Measurements from ENCODE around the gene SFTA2. TPM values are rescaled to one million over a fixed set of nuclear protein-coding genes. Genes with fewer than 3 reads are reported as not detected.
A peak's percentile ranks its signal among the peaks of the same experiment; 100 is the strongest.

Gene SFTA2
- total and polyA plus RNA-seq, 9 of the 15 experiments (the other 6 are each of a cell fraction or from before 2014, with no cell fraction given), result not detected

DNA sequence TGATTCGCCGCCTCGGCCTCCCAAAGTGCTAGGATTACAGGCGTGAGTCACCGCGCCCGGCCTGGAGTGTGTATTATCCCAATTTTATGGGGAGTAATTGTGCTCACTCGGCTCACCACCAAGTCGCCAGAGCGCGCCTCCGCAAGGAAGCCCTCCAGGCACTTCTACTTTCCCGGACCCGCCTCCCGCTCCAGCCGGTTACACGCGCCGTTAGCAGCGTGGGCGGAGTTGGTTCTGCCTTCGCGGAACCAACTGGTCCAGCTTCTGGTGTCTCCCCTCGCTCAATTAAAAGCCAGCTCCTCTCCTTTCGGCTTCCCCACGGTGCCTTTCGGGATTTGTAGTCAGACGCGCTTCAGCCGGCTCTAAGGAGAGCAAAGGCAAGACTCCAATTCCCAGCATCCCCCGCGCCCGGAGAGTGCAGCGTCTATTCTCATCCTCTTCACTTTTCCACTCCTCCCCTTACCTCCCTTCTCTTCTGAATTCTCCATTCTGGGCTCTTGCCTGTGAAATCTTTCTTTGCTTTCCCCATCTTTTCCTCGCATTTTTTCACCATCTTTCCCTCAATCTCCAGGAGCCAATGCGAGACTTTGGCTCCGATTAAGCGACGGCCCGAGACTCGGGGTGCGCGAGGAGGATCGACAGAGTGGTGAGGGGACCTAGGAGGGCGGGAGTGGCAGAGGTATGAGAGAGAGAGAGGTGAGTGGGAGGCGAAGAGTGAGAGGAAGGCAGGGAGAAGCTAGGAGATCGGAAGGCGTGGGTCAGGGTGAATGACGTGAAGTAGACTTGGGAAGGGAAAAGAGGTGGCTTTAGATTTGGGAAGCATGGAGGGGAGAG, 24.0 kb downstream of the SFTA2 start, which contains the start of gene GTF2H4 (continued):
- TF ChIP-seq, protein P1, sequence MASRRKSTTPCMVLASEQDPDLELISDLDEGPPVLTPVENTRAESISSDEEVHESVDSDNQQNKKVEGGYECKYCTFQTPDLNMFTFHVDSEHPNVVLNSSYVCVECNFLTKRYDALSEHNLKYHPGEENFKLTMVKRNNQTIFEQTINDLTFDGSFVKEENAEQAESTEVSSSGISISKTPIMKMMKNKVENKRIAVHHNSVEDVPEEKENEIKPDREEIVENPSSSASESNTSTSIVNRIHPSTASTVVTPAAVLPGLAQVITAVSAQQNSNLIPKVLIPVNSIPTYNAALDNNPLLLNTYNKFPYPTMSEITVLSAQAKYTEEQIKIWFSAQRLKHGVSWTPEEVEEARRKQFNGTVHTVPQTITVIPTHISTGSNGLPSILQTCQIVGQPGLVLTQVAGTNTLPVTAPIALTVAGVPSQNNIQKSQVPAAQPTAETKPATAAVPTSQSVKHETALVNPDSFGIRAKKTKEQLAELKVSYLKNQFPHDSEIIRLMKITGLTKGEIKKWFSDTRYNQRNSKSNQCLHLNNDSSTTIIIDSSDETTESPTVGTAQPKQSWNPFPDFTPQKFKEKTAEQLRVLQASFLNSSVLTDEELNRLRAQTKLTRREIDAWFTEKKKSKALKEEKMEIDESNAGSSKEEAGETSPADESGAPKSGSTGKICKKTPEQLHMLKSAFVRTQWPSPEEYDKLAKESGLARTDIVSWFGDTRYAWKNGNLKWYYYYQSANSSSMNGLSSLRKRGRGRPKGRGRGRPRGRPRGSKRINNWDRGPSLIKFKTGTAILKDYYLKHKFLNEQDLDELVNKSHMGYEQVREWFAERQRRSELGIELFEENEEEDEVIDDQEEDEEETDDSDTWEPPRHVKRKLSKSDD (conservative IDR thresholded peaks at IDR 0.05; ENCODE audit: low read length), result no peak
- TF ChIP-seq ZKSCAN1 (IDR thresholded peaks at IDR 0.05; ENCODE audit: low read depth, low read length) (peak; percentile 80), ZNF175 (CRISPR knock-in tag; IDR thresholded peaks at IDR 0.05; ENCODE audit: low read depth) (peak; percentile 92), FOSL1 (tag; conservative IDR thresholded peaks at IDR 0.05) (peak; percentile 89), HDAC2 (IDR thresholded peaks at IDR 0.05) (peak; percentile 99), ZBTB7A (IDR thresholded peaks at IDR 0.05; ENCODE audit: borderline replicate concordance, control insufficient read depth, low read depth, low read length) (no peak; the same call in 1 of the 2 replicates), NR4A1 (CRISPR knock-in tag; IDR thresholded peaks at IDR 0.05) (peak; percentile 72; the same call in 1 of the 2 replicates), NR4A1 (tag; IDR thresholded peaks at IDR 0.05) (peak; percentile 94), SNIP1 (IDR thresholded peaks at IDR 0.05; ENCODE audit: low read depth) (peak; percentile 49; the same call in 1 of the 2 replicates), HDAC8 (tag; IDR thresholded peaks at IDR 0.05) (peak; percentile 73; the same call in 1 of the 2 replicates), ZNF583 (CRISPR knock-in tag; IDR thresholded peaks at IDR 0.05) (peak; percentile 94)
- TF ChIP-seq, protein P2, sequence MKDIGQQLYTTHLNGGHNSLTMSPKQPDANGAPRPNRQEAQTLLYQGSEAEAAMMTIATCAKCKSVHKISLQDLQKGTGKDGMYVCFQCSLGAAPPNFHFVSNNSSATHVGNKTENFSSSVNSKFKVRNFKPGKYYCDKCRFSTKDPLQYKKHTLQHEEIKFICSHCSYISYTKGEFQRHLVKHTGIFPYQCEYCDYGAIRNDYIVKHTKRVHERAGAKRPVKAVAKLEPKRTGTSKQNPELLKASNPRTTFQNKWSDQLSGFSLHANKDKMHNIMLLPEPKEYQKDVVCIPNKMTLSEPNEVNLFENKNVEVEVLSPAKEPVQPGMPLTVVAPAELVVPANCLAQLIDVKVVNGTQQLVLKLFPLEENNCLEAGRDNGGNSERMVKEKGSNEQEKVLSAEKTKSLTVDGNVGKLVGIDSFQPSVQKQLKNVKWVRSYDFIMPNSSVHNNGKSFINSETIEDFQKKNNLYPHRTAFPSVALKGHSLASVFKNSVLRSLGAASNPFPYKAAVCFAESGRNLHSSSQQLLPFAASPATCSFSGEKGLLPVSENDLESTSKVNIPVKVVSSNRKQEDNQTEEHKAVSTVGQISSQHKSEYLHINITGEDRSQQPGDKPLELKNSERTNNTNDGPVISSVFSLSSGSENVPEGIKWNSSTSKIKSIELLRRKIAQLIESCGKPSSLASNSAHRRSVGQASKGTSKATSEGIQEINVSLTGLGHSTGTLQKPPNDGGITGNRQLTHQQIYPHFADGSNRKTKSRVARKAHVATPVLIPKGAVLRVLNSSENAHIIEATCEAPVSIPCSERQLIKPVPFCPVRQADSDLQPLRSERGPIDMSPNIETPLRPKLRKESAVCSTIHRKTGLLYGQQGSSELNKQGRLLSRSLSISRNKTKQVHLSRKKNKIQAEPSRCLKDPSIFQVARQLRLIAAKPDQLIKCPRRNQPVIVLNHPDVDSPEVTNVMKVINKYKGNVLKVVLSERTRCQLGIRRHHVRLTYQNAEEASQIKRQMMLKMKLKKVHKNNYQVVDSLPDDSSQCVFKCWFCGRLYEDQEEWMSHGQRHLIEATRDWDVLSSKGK (CRISPR knock-in tag; IDR thresholded peaks at IDR 0.05), result no peak
- TF ChIP-seq, protein P3, sequence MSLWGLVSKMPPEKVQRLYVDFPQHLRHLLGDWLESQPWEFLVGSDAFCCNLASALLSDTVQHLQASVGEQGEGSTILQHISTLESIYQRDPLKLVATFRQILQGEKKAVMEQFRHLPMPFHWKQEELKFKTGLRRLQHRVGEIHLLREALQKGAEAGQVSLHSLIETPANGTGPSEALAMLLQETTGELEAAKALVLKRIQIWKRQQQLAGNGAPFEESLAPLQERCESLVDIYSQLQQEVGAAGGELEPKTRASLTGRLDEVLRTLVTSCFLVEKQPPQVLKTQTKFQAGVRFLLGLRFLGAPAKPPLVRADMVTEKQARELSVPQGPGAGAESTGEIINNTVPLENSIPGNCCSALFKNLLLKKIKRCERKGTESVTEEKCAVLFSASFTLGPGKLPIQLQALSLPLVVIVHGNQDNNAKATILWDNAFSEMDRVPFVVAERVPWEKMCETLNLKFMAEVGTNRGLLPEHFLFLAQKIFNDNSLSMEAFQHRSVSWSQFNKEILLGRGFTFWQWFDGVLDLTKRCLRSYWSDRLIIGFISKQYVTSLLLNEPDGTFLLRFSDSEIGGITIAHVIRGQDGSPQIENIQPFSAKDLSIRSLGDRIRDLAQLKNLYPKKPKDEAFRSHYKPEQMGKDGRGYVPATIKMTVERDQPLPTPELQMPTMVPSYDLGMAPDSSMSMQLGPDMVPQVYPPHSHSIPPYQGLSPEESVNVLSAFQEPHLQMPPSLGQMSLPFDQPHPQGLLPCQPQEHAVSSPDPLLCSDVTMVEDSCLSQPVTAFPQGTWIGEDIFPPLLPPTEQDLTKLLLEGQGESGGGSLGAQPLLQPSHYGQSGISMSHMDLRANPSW (CRISPR knock-in tag; IDR thresholded peaks at IDR 0.05), result 0 out of 2 replicates have a peak, but pooled peaks have one; percentile 31
- TF ChIP-seq, protein P4, sequence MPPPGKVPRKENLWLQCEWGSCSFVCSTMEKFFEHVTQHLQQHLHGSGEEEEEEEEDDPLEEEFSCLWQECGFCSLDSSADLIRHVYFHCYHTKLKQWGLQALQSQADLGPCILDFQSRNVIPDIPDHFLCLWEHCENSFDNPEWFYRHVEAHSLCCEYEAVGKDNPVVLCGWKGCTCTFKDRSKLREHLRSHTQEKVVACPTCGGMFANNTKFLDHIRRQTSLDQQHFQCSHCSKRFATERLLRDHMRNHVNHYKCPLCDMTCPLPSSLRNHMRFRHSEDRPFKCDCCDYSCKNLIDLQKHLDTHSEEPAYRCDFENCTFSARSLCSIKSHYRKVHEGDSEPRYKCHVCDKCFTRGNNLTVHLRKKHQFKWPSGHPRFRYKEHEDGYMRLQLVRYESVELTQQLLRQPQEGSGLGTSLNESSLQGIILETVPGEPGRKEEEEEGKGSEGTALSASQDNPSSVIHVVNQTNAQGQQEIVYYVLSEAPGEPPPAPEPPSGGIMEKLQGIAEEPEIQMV (tag; conservative IDR thresholded peaks at IDR 0.05; ENCODE audit: low read depth), result peak; percentile 60

Data from K562 (cell line).